Thyroid gland (tissue), 4 donors: Measurements from ENCODE around the gene OSTF1. TPM values are rescaled to one million over a fixed set of nuclear protein-coding genes. Genes with fewer than 3 reads are reported as not detected.

Source experiments
- DNase-seq, 2 donors: peaks; one replicate each; pipeline ENCODE4 v3.0.0-alpha.2; 2019
- H3K27ac ChIP-seq, 3 donors: fragments of 200-600 bp; sonication (generic); 1 replicate in 2 of 3; 2 replicates in 1 of 3; pipeline ENCODE4 v1.5.1; 2016 to 2019; ENCODE audit warnings: mild to moderate bottlenecking in 1 of 3, moderate library complexity in 1 of 3
- H3K27me3 ChIP-seq: fragments of 200-600 bp; sonication (generic); one replicate; pipeline ENCODE4 v1.5.1; 2019
- H3K36me3 ChIP-seq, 2 donors: fragments of 200-600 bp; sonication (generic); one replicate each; pipeline ENCODE4 v1.5.1; 2016 to 2019
- H3K4me1 ChIP-seq, 2 donors: fragments of 200-600 bp; sonication (generic); one replicate each; pipeline ENCODE4 v1.5.1; 2017 to 2019
- H3K4me3 ChIP-seq, 3 donors: fragments of 200-600 bp; sonication (generic); replicated peaks in 1 of 3; 1 replicate in 2 of 3; 2 replicates in 1 of 3; pipeline ENCODE4 v1.5.1; 2016; ENCODE audit warnings: mild to moderate bottlenecking in 1 of 3
- H3K9me3 ChIP-seq: fragments of 200-600 bp; sonication (generic); one replicate; pipeline ENCODE4 v1.5.1; 2017
- POLR2A ChIP-seq, 2 donors: fragments of 450-650 bp; IDR thresholded peaks; one replicate each; pipeline ENCODE4 v1.6.1; 2017; ENCODE audit warnings: antibody characterized with exemption in 2 of 2, mild to moderate bottlenecking in 2 of 2, moderate library complexity in 1 of 2
- WGBS, 2 donors: methylation state at CpG; one replicate each; pipeline ENCODE4 v1.1.5; 2017; 5-methylcytosine and 5-hydroxymethylcytosine counted together
- intact Hi-C: fragments of 100-400 bp; cut with DNase I; formaldehyde crosslinking; loops from one replicate; pipeline ENCODE4 v1.15.1; 2023
- total RNA-seq, 4 donors: library from RNA; depleted of rRNA; stranded (reverse); fragments of >200 nt; gene quantifications; one replicate each; pipeline ENCODE4 v1.2.3, GENCODE V29; 2016
- TF ChIP-seq, protein P1 (sequence below), 6 experiments: fragments of 200-600 bp in 3 of 6; fragments of 450-650 bp in 3 of 6; sonication (generic) in 3 of 6; IDR thresholded peaks; one replicate each; pipeline ENCODE4 v1.5.1; 2016 to 2019; ENCODE audit warnings: antibody characterized with exemption in 6 of 6, mild to moderate bottlenecking in 2 of 6, inconsistent platforms in 1 of 6, moderate library complexity in 1 of 6

OSTF1 gene
- total RNA-seq, 4 donors from 2014 or later: 34.7 to 36.6 (median 35.6) TPM

DNA sequence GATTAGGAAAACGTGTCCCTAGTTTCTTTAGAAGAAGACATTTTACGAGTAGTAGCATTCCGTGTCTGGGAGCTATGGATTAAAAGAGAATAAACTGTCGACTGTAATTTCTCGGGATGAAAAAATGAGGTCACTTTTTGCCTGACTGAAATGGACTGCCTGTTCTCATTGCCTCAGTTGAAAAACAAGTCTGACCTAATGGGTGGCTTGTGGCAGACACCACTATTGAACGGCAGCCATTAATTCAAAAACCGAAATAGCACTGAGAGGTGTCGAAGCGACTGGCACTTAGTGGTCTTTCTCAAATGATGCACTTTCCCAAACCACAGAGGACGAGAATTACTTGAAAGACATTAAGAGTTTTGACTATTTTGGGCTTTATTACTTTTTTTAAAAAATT is 35.4 kb downstream of the OSTF1 start:
- TF ChIP-seq, protein P1, sequence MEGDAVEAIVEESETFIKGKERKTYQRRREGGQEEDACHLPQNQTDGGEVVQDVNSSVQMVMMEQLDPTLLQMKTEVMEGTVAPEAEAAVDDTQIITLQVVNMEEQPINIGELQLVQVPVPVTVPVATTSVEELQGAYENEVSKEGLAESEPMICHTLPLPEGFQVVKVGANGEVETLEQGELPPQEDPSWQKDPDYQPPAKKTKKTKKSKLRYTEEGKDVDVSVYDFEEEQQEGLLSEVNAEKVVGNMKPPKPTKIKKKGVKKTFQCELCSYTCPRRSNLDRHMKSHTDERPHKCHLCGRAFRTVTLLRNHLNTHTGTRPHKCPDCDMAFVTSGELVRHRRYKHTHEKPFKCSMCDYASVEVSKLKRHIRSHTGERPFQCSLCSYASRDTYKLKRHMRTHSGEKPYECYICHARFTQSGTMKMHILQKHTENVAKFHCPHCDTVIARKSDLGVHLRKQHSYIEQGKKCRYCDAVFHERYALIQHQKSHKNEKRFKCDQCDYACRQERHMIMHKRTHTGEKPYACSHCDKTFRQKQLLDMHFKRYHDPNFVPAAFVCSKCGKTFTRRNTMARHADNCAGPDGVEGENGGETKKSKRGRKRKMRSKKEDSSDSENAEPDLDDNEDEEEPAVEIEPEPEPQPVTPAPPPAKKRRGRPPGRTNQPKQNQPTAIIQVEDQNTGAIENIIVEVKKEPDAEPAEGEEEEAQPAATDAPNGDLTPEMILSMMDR (IDR thresholded peaks at IDR 0.05): no peak
- TF ChIP-seq POLR2A (IDR thresholded peaks at IDR 0.05): no peak
- H3K4me3 ChIP-seq: no peak overlapping the region

DNA sequence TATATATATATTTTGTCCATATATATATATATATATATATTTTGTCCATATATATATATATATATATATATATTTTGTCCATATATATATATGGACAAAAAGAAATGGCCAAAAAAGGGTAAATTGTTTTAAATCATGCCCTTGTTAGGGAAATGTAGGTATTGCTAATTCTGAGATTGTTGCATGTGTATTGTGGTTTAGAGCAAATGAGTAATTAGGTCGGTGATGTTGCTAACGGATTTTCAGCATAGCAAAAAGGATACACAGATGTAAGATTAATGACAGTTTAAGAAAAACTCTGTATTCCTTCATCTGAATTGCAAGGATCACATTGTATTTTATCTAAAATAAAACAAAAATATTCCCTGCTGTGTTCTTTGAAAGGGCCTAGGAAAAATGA is 40.2 kb downstream of the OSTF1 start:
- intact Hi-C loops: no loop called here
- no peaks in the 10 kb centered on the region for H3K27me3 ChIP-seq
- no peak overlapping the region for H3K27ac ChIP-seq
- H3K9me3 ChIP-seq: no peaks in the 10 kb centered on the region
- no peak overlapping the region for H3K4me3 ChIP-seq
- WGBS, 2 donors: 90 to 99% methylated on average over 2 of the region's 2 CpGs
- no peak for DNase-seq
- H3K36me3 ChIP-seq: peaks cover 0 to 6% of the 10 kb centered on the region in 2 donors
- H3K4me1 ChIP-seq: peaks cover 0 to 5% of the 10 kb centered on the region in 2 donors
- TF ChIP-seq, protein P1 (IDR thresholded peaks at IDR 0.05): no peak
- no peak for TF ChIP-seq POLR2A (IDR thresholded peaks at IDR 0.05)

More for the DNA sequence above, 35.4 kb downstream of the OSTF1 start:
- DNase-seq: no peak
- 94 to 96% methylated on average over 10 of the region's 10 CpGs for WGBS, 2 donors
- H3K36me3 ChIP-seq: no peaks in the 10 kb centered on the region
- no peaks in the 10 kb centered on the region for H3K4me1 ChIP-seq
- no peak overlapping the region for H3K27ac ChIP-seq
- intact Hi-C loops: no loop called here
- H3K27me3 ChIP-seq: no peaks in the 10 kb centered on the region
- no peaks in the 10 kb centered on the region for H3K9me3 ChIP-seq

DNA sequence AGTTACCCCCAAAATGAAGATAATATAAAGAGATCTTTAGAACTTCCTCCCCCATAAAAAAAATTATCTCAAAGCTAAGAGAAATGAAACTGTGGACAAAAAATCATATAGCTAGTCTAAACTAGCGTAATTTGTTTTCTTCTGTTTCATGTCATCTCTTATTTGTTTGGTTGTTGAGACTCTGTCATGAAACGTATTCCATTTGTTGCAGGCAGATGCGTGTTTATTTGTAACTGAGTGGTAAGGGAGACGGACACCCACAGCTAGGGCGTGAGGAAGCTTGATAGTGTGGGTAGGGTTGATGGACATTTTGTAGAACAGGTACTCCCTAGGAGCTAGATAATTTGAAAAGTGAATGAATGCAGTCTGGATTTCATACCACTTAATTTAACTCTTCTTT is 41.9 kb downstream of the OSTF1 start:
- 96 to 98% methylated on average over 5 of the region's 5 CpGs for WGBS, 2 donors
- no peak for TF ChIP-seq POLR2A (IDR thresholded peaks at IDR 0.05)
- TF ChIP-seq, protein P1 (IDR thresholded peaks at IDR 0.05): no peak
- Histone ChIP-seq H3K27ac (no peak overlapping the region), H3K9me3 (no peaks in the 10 kb centered on the region), H3K4me1 (peaks cover 0 to 5% of the 10 kb centered on the region in 2 donors), H3K27me3 (no peaks in the 10 kb centered on the region), H3K36me3 (peaks cover 0 to 9% of the 10 kb centered on the region in 2 donors), H3K4me3 (no peak overlapping the region)
- intact Hi-C loops: no loop called here
- no peak for DNase-seq

DNA sequence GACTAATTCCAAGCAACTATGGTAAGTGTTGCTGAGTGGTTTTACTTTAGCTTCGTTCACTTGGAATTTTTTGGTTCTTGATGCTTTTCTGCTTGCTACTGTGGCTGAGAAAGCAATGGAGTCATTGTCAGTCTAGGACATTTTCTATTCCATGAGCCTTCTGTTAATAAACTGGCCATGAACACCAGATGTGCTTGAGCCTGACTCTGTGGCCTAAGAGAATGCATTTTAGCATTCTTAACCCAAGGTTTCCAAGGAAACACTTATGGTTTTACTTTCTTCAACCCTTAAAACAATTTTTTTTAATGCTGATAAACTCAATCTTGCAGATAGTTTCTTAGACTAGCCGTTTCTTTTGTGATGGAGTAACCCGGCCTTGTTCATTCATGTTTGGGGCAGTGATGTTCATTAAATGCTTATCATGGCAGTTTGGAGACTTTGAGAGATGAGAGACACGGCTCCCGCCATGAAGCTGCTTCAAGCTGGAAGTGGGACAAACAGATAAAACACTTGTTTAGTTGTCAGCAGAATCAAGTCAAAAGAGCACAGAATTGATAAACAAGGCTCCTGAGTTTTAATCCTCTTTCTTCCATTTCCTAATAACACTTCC is 42.4 kb downstream of the OSTF1 start:
- intact Hi-C loops: no loop called here
- Histone ChIP-seq H3K4me1 (peaks cover 0 to 5% of the 10 kb centered on the region in 2 donors), H3K4me3 (no peak overlapping the region), H3K27ac (no peak overlapping the region), H3K9me3 (no peaks in the 10 kb centered on the region), H3K27me3 (no peaks in the 10 kb centered on the region), H3K36me3 (peaks cover 0 to 11% of the 10 kb centered on the region in 2 donors)
- DNase-seq: no peak
- TF ChIP-seq, protein P1 (IDR thresholded peaks at IDR 0.05): no peak
- TF ChIP-seq POLR2A (IDR thresholded peaks at IDR 0.05): no peak
- 72 to 73% methylated on average over 5 of the region's 5 CpGs for WGBS, 2 donors

DNA sequence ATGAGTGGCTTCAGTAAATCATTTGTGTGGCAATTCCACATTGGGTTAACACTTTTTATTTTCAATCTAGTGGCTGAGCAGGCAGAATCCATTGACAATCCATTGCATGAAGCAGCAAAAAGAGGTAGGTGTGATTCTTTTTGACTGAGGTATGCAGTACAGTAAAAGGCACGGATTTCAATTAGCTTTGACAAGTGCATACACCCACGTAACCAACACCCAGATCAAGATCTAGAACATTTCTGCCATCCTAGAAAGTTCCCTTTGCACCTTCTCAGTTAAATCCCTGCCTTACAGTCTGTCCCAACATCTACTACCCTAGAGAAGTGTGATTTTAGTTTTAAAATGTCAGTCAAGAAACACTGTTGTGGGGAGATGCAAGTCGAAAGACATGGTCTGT is 43.4 kb downstream of the OSTF1 start:
- peaks cover under 1 to 12% of the 10 kb centered on the region in 2 donors for H3K36me3 ChIP-seq
- TF ChIP-seq POLR2A (IDR thresholded peaks at IDR 0.05): no peak
- TF ChIP-seq, protein P1 (IDR thresholded peaks at IDR 0.05): no peak
- H3K4me3 ChIP-seq: no peak overlapping the region
- intact Hi-C loops: no loop called here
- H3K27me3 ChIP-seq: no peaks in the 10 kb centered on the region
- H3K27ac ChIP-seq: no peak overlapping the region
- peaks cover 0 to 5% of the 10 kb centered on the region in 2 donors for H3K4me1 ChIP-seq
- no peak for DNase-seq
- no peaks in the 10 kb centered on the region for H3K9me3 ChIP-seq
- 95 to 97% methylated on average over 3 of the region's 3 CpGs for WGBS, 2 donors
